Renal pelvis (tissue), 4 donors: Measurements from ENCODE around the gene ACOT11. TPM values are rescaled to one million over a fixed set of nuclear protein-coding genes. Genes with fewer than 3 reads are reported as not detected.

ENCODE experiments used
- DNase-seq: peaks from one replicate; pipeline ENCODE4 v3.0.0-alpha.2; 2013
- polyA plus RNA-seq, 3 donors: library from polyadenylated mRNA; unstranded; fragments of 120-200 nt; gene quantifications; one replicate each; pipeline ENCODE4 v1.2.1, GENCODE V29; 2013; ENCODE audit not compliant: insufficient read length in 3 of 3

Gene ACOT11
- polyA plus RNA-seq, 3 donors = 14.2 to 20.2 (median 16.0) TPM

DNA sequence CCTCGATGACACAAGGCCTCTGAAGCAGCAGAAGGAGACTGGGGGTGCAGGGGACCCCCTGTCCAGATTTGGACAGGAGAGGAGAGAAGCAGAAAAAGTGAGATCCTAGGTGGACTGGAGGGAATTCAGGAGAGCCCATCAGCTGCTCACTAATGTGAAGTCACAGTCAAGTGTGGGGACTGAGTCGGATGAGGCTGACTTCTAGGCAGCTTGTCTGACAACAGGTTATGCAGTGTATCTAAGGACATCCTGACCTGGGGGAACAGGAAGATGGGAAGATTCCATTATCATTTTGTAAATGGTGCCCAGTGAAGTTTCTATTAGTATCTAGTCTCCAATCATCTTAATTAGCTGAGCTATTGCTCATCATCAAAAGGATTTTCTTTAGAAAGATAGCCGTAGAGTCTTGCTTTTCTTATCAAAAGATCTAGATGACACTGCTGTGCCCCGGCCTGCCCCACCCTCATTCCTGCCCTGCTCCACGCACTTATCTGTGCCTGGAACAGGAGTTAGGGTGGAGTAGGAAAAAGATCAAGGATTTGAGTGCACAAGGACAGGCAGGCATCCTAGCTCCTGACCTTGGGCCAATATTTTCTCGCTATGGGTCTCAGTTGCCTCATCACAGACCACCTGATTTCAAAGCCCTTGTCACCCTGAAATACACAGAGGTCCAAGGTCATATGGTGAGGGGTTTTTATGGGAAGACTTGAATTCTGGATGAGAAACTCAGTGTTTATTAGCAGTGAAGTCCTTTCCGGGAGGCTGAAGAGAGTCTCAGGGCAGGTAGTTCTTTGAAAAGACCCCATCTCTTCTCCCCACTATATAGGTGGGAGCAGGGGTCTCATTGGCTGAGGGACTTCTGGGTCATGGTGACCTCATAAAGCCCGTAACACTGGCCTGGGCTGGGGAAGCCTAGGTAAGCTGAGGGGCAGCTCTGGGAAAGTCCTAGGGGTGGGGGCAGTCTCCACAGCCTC is 93.1 kb downstream of the ACOT11 start, which contains the start of gene MROH7:
TSS of gene MROH7 (plus strand) at position 924 of the 974 bp plus-strand sequence. CDS start 11,141 bp downstream, outside the sequence.
- DNase-seq = no peak

DNA sequence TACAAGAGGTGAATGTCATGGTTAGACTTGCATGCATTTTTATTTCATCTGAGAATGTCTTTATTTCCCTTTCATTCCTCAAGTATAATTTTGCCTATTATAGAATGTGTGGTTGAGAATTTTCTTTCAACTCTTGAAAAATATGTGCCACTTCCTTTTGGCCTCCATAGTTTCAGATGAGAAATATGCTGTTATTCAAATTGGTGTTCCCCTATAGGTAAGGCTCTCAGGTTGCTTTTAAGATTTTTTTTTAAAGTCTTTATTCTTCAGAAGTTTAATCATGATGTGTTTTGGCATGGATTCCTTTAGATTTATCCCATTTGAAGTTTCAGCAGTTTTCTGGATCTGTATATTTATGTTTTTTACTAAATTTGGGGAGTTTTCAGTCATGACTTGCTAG is 95.7 kb downstream of the ACOT11 start:
- no peak for DNase-seq

DNA sequence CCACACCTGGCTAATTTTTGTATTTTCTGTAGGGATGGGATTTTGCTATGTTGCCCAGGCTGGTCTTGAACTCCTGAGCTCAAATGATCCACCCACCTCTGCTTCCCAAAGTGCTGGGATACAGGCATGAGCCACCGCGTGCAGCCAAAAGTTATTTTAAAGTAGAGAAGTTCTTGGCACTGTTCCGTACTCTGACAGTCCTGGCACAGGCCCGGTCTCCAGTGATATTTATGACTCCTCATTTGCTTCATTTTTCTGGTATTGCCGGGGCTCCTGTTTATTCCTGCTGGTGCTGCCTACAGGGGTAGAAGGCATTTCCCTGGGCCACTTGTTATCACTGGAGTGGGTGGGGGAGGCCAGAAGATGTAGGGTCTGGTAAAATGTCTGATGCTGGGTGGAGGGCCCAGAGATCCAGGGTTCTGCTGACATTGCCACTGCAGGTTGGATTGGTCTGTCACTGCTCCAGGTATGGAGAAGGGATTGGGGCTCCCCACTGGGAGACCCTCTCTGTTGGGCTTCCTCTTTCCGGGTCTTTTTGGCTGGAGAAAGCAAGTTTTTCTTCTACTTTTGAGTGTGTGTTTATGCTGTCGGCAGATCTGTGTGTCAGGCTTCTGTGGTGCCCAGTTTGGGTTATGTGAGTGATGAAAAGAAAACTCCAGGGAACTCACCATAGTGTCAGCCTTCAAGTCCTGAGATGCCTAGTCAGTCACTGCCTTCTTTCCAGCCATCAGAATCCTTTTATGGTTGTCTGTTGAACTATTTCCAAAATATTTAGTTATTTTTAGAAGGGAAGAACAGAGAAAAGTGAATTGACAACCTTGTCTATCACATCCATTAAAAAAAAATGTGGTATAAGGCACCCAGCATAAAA is 98.0 kb downstream of the ACOT11 start:
- no peak for DNase-seq

DNA sequence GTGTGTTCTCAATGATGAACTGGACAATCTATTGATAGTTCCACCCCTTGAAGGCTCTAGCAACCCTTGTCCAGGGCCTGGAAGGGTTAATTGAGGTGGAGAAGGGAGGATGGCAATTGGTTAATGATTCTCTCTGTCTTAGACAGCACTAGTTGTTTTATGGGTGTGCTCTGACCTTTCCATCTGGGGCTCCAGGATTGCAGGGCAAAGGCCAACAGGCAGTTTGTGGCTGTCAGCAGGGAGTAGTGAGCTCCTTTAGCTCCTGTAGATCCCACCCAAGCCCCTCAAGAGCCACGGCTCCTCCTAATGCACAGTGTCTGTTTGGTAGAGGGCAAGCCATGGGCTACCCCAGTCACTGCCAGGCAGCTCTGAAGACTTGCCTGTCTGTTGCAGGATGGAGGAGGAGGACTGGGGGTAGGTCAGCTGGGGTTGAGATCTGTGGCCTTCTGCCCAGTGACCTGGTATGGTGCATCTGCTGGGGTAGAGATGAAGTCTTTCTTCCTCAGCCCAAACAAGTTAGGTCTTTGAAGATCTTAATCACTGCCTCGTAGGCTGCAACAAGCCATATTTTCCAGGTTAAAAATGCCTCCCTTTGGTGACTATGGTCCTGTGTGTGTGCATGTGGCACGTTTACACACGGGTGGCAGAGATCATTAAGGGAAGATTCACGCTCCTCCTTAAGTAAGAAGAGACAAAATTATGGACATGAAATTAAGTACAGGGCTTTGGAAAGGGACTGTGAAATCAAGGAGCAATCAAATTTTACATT is 101.3 kb downstream of the ACOT11 start:
- DNase-seq = peak; percentile 37

DNA sequence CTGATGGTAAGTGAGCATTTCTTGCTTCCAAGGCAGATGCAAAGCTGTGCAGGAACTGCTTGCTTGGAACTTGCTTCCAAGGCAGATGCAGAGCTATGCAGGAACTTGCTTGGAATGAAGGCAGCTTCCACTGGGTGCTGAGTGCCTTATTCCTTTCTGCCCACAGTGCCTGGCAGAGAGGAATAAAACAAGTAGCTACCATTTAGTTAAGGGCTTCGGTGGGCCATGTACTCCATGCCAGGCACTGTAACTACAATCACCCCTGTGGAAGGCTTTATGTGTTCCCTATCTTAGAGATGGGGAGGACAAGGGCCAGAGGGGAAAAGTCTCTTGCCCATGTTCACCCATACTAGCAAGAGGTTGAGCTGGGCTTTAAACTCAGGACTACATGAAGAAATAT is 101.9 kb downstream of the ACOT11 start:
- no peak for DNase-seq

DNA sequence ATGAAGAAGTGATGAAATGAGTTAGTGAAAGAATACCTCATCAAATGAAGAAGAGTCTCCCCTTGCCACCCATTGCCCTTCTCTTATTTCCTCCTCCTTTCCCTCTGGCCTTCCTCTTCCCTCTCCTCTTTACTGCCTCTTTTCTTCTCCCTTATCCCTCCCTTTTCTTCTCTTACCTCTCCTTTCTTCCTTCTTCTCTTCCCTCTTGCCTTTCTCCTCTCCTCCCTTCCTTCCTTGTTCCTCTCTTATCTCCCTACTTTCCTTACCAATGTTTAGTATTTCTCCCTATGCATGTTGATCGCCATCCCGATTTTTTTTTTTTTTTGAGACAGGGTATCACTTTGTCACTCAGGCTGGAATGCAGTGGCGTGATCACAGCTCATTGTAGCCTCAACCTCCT is 102.4 kb downstream of the ACOT11 start:
- DNase-seq = no peak

DNA sequence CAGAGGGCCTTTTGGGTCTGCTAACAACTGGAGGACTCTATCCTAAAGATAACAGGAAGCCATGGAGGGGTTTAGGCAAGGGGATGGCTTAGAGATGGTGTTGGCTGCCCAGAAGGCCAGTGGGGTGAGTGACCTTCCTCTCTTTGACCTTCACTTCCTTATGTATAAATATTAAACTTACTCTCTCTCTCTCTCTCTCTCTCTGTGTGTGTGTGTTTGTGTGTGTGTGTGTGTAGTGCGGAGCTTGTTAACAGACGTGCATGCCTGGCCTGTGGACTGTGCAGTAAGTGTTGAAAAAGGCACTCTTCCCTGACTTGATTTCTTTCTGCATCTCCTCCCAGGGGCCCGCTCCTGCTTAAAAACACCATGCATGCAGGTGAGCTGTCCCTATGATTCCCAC is 103.6 kb downstream of the ACOT11 start:
- DNase-seq = no peak

DNA sequence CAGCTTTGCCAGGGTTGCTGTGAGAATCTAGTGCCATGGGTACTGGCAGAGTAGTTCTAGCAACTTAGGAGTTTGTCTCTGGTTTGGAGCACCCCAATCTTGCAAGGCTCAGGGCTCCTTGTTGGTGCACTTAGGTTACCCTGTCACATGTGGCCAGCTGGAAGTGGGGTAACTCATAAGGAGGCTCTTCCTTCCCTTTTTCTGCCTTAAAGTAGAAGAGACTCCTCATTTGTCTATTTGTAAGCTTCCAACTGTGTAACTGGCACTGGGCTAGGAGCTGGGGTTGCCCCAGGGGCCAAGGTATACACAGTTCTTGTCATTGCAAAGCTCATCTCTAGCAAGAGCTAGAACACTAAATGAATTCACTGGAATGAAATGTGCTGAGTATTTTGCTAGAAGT is 104.1 kb downstream of the ACOT11 start:
- DNase-seq = no peak

DNA sequence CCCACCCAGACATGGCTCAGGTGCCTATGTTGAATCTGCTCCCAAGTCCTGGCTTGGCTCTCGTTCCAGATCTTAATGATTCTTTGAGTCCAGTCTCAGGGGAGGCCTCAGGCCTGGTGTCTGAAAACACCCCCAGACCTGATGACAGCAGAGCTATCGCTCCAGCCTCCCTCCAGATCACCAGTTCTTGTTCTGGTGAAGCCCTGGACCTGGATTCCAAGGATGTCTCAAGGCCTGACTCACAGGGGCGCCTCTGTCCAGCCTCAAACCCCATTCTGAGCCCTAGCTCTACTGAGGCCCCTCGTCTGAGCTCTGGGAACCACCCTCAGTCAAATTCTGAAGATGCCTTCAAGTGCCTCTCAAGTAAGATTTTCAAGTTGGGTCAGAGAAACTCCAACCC is 105.0 kb downstream of the ACOT11 start:
- no peak for DNase-seq

DNA sequence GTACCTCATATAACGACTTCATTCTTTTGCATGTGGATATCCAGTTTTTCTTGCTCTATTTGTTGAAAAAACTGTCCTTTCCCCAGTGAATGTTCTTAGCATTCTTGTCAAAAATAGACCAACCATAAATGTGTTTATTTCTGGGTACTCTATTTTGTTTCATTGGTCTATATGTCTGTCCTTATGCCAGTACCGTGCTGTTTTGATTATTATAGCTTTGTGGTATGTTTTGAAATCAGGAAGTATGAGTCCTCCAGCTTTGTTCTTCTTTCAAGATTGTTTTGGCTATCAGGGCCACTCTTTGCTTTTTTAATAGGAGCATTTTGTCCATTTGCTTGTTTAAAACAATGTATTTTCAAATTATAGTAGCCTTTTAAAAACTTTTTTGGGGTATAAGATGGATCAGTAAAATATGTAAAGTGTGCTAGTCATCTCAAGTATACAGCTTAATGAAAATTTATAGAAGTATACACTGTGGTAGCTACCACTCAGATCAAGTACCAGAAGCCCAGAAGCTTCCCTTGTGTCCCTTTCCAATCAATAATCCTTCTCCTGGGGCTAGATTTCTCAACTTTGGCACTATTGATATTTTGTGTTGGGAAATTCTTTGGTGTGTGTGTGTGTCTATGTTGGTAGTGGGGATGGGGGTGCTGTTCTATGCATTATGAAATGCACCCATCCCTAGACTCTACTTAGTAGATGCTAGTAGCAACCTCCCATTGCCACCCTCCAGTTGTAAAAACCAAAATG is 110.3 kb downstream of the ACOT11 start:
- no peak for DNase-seq

Other genes starting within 250 kb of the ACOT11 start
- 100 to 1,000 TPM; 105 to 116 (median 109) TPM for gene SSBP3, start 141.8 kb upstream of the ACOT11 start, polyA plus RNA-seq
- 10 to 100 TPM; 28.7 to 39.5 (median 35.8) TPM for gene FAM151A, start 75.3 kb downstream of the ACOT11 start, polyA plus RNA-seq
- gene MROH7, start 93.6 kb downstream of the ACOT11 start, polyA plus RNA-seq = 10 to 100 TPM in 2 of 3 donors, 1 to 10 TPM in 1; 2.9 to 19.5 (median 16.0) TPM
- 10 to 100 TPM; 31.3 to 35.8 (median 35.2) TPM for gene TTC4, start 167.6 kb downstream of the ACOT11 start, polyA plus RNA-seq
- 10 to 100 TPM; 10.9 to 11.9 (median 11.8) TPM for gene PARS2, start 216.3 kb downstream of the ACOT11 start, polyA plus RNA-seq